ENCODE measurements around the gene SLC24A4.

GRCh38 chr14:92280554-92281262, 42.3 kb upstream of the SLC24A4 start:
- TF ChIP-seq CTCF (IDR thresholded peaks at IDR 0.05) (no peak), POLR2AphosphoS5 (IDR thresholded peaks at IDR 0.05) (no peak)
